NCI-H748 treated with DMSO at 0.1 percent for 48 hours (cell line): Measurements from ENCODE around the gene PEX10.

Source experiments
- DNase-seq: peaks from one replicate; lab custom pipeline; 2025; lab: John Stamatoyannopoulos, UW

The PEX10 gene

DNA sequence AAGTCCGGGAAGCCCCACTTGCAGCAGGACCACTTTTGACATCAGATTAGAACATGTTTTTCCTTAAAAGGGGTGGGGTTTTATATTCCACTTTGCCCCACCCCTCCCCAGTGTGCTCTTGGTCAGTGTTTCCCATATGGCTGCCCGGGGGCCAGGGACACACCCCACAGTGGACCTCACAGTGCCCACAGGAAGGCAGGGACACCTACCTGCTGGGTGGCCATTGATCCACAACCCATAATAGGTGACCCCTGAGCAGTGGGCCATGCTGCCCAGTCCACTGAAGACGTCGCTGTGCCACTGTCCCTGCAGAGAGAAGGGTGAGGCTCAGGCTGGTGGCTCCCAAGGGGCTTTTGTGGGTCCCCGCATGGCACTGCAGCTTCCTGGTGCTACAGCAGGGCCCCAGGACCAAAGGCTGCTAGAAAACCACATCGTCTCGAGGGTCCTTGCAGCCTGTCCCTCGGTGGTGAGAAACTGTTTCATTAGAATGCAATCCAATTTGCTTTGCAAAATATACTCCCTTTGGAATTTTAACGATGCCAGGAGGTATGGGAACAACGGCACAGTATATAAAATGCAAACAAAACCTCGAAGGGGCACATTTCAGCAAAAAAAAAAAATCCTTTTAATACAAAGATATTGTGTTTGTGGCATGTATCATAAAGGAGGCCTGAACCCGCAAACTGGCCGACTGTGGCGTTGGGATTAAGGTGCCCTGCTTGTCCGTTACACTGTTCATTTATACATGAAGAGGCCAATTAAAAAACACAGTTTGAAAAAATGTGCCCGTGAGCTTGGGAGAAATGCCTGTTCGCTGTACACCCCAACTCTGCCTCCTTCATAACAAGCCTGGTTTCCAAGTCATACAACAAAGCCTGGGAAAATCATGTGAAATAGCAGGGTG, 37.9 kb downstream of the PEX10 start:
- DNase-seq = no peak

DNA sequence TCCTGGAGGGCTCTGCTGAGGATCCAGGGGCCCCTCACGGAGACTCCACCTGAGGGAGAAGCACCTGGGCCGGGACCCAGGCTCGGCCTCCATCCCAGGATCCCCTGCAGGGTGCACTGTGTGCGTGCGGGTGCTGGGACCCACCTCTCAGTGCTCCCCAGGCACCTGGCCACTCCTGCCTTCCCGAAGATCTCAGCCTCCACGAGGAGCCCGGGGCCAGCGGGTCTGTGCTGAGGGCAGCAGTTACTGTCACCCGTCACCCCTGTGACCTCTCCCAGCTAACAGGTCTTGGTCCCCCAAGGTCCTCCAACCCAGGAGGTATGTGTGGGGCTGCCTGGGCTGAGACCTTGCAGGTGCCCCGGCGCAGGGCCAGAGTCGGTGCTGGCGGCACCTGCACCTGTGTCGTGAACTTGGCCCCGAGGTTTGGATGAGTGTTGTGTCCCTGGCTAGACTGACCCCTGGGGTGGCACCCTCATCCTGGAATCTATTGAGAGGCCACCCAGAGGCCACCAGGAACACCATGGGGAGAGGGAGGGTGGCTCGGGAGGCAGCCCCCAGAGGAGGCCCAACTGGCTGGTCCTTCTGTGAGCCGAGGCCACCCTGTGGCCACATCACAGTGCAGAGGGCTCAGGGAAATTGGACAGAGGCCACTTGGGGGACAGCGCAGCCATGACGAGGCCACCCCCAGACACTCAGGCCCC, 38.7 kb downstream of the PEX10 start:
- no peak for DNase-seq

GRCh38 chr1:2372551-2373490, 39.5 kb downstream of the PEX10 start:
- DNase-seq = no peak

DNA sequence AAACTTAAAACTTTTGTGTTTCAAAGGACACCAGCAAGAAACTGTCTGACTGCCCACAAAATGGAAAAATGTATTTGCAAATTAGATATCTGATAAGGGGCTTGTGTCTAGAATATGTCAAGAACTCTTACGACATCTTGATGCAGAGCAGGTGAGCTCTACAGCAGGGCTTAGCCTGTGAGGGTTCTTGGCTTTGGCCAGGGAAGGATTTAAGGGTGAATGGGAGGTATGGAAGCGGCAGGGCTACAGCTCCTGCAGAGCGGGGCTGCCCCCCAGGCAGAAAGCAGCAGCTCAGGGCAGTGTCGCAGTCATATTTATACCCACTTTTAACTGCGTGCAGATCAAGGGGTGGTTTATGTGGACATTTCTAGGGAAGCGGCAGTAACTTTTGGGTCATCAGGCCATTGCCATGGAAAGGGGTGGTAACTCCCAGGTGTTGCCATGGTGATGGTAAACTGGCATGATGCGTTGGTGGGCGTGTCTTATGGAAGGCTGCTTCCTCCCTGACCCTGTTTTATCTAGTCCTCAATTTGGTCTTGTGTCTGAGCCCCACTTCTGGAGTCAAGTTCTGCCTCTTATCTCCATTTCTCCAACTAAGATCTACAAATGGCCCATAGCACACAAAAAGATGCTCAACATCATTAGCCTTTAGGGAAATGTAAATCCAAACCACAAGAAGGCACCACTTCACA, 44.2 kb downstream of the PEX10 start:
- no peak for DNase-seq

DNA sequence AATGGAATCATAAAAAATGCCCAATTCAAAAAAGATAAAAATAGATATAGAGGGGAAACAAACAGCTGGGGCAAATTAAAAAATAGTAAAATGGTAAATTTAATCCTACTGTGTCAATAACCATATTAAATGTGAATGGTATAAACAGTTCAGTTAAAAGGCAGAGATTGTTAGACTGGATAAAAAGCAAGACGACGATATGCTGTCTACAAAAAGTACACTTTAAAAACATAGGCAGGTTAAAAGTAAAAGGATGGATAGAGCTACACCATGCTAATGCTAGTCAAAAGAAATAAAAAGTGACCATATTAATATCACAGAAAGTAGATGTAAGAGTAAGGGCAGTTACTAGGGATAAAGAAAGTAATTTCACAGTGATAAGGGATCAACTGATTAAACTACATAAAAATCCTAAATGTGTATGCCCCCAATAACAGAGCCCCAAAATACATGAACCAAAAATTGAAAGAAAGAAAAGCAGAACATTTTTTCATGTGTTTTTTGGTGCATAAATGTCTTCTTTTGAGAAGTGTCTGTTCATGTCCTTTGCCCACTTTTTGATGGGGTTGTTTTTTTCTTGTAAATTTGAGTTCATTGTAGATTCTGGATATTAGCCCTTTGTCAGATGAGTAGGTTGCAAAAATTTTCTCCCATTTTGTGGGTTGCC, 48.4 kb downstream of the PEX10 start:
- no peak for DNase-seq

DNA sequence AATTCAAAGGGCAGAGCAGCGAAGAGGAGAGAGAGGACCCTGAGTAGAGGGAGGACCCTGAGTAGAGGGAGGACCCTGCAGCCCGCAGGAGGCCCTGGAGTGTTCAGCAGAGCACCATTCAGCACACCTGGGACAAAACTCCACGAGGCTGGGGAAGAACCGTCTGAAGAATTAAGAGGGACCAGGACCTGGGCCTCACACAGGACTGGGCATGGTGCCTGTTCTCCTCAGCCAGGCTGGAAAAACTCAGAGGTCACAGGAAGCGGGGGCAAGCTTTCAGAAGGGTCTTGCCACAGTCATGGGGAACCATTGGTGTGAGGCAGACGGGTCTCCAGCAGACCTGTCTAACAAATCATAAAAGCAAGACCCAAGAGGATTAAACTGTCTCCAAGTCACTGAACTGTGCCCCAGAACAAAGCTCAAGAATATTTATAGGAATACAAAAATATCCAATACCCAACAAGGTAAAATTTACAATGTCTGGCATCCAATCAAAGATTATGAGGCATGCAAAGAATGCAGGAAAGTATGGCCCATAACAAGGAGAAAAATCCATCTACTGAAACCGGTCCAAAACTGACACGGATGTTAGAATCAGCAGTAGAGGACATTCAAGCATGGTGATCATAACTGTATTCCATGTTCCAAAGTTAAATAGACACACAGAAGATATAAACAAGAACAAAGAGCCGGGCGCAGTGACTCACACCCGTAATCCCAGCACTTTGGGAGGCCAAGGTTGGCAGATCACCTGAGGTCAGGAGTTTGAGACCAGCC, 51.6 kb downstream of the PEX10 start:
- DNase-seq = no peak

DNA sequence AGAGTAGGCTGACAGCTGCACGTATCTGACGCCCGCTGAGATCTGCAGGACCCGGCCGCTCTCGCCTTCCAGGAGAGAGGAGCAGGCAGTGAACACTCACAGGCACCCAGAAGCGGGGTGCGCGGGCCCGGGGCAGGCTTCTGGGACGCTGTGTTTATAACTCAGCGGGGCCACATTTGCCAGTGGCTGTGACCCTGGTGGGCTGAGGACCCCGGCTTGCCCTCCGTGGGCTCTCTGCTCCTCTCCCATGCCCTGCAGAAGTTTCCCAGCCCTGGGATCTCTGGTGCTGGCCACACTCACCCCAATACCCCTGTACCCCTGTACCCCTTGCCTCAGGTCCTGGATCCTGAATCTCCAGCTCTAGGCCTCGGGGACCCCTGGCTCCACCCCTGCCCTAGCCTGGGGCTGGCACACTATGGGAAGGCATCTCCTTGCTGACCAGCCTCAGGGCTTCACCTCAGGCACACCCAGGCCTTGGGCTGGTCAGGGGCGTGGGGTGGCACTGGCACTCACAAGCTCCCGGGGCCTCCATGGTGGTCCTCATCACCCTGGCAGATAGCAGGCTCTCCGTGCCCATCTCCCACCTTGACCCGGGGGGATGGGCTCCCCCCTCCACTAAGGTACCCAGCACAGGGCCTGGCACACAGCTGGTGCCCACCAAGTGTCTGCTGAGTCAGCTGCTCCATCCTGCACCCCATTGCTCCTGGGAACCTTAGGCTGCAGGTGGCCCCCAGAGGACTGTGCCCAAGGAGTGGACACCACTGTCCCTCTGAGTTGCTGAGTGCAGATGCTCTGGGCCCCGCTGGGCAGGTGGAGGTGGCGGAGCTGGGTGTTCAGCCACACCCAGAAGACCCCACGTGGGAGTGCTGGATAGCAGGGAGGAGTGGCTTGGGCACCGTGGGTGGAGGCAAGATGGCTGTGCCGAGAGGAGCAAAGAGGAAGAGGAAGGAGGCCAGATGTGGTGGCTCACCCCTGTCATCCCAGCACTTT, 53.4 kb downstream of the PEX10 start:
- no peak for DNase-seq

GRCh38 chr1:2358072-2358471, 54.3 kb downstream of the PEX10 start:
- no peak for DNase-seq

DNA sequence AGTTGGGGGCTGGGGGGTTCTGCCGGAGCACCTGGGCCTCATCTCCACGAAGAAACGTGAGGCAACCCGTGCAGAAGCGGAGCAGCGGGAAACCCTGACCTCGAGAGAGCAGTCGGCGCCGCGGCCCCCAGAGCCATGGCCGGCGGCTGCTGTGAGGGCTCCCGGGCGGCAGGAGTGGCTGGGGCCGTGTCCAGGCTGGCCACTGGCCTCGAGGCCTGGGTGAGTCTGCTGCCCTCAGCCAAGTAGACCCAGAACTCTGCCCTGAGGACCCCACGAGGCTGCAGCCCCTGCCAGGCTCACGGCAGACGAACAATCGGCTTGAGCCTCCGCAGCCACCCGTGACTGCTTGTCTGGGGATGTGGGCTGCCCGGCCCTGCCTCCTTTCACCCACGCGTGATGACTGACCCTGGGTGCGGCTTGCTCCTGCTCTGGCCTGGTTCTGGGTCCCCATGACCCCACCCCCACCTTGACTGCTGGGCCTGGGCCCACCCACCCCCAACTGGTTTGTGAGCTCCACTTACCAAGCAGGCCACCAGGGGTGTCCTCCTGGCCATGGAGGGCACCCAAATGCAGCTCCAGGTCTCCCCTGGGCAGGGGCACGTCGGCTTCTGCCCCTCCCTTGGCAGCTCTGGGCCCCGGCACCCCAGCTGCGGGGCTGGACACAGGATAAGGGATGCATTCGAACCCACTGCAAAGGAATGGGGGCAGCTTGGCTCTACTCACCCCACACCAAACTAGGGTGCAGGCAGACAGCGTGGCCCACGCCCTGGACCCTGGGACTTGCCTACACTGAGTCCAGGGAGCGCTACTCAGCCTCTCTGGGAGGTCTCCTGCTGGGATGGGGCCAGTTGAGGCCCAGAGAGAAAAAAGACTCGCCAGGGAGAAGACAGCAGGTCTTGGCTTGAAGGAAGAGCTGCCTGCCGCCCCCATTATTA, 55.2 kb downstream of the PEX10 start:
- DNase-seq = no peak

GRCh38 chr1:2356401-2356800, 56.0 kb downstream of the PEX10 start:
- no peak for DNase-seq

GRCh38 chr1:2355373-2356261, 56.7 kb downstream of the PEX10 start:
- DNase-seq = no peak

DNA sequence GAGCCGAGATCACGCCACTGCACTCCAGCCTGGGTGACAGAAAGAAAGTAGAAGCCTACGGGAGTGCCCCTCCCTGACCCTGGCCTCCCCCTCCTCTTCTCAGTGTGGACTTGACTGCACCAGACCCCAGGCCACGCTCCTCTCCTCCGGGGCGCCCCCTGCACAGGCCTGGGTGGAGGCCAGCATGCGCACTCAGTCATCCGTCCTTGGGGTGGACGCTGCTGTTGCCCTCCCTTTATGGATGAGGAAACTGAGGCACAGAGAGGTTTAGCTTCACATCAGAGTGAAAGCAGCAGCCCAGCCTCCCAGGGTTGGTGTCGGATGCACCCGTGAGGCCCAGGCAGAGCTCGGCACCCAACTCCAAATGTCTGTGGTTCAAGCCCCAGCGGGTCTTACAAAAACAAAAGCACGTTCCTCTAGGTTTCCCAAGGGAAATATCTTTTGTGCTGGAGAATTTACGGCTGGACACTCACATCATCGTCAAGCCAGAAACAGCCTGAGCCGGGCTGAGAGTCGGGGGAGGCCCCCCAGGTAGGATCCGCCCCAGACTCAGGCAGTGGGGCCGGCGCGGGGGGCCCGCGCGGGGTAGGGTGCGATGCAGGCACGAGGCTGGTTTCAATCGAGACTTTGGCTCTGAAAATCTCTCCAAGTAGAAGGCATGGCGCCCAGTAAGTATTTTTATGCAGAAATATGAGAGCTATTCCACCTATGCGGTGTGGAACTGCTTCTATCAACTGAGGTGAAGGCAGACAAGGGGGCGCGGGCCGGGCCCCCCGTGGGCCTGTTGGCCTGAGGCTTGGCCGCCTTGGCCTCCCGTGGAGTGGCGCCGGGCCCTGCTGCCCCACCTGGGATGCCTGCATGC, 57.6 kb downstream of the PEX10 start:
- DNase-seq = no peak
